CD4-positive, alpha-beta T cell (primary cell): Measurements from ENCODE around the gene ARID3A. TPM values are rescaled to one million over a fixed set of nuclear protein-coding genes. Genes with fewer than 3 reads are reported as not detected.

Source experiments
- ATAC-seq: fragments of 200-7000 bp; cut with Tn5 transposase; one replicate; pipeline ENCODE4 v1.10.0; 2022; ENCODE audit warnings: mild to moderate bottlenecking; ENCODE audit not compliant: poor library complexity
- CTCF ChIA-PET: fragments of 350-600 bp; sonication (Branson Sonifier 250); formaldehyde crosslinking; loops from one replicate; lab custom pipeline; 2021; ENCODE audit warnings: antibody characterized with exemption, inconsistent platforms; lab: Charles Lee
- POLR2A ChIA-PET: fragments of 350-600 bp; sonication (Branson Sonifier 250); formaldehyde crosslinking; loops from one replicate; lab custom pipeline; 2021; ENCODE audit warnings: antibody characterized with exemption, inconsistent platforms; lab: Charles Lee
- DNase-seq, 14 experiments: peaks; one replicate each; pipeline ENCODE4 v3.0.0-alpha.2; 2013 to 2020; ENCODE audit warnings: mixed read lengths in 2 of 14
- H3K27ac ChIP-seq, 2 donors: one replicate each; pipeline versions ENCODE4 v1.5.1 to v1.7.0; 2013; ENCODE audit warnings: low read length in 2 of 2, low read depth in 1 of 2, mild to moderate bottlenecking in 1 of 2
- H3K27me3 ChIP-seq, 2 experiments: 1 replicate in 1 of 2; 2 replicates in 1 of 2; pipeline versions ENCODE4 v1.6.1 to v1.7.0; 2013; ENCODE audit warnings: low read length in 2 of 2, control low read depth in 1 of 2, mild to moderate bottlenecking in 1 of 2, moderate library complexity in 1 of 2; ENCODE audit not compliant: insufficient read depth in 2 of 2, control insufficient read depth in 1 of 2
- H3K36me3 ChIP-seq: one replicate; pipeline ENCODE4 v1.6.1; 2013; ENCODE audit warnings: low read length, control low read depth; ENCODE audit not compliant: insufficient read depth
- H3K4me1 ChIP-seq: one replicate; pipeline ENCODE4 v1.6.1; 2013; ENCODE audit warnings: low read length, control low read depth; ENCODE audit not compliant: insufficient read depth
- H3K4me3 ChIP-seq: one replicate; pipeline ENCODE4 v1.5.1; 2013; ENCODE audit warnings: mild to moderate bottlenecking, low read length, moderate library complexity
- H3K9me3 ChIP-seq, 2 experiments: 1 replicate in 1 of 2; 2 replicates in 1 of 2; pipeline versions ENCODE4 v1.6.1 to v1.7.0; 2013; ENCODE audit warnings: low read length in 2 of 2, mild to moderate bottlenecking in 2 of 2, control low read depth in 1 of 2, moderate library complexity in 1 of 2; ENCODE audit not compliant: control insufficient read depth in 1 of 2, insufficient read depth in 1 of 2
- H3K27ac Mint-ChIP-seq: one replicate; pipeline ENCODE4 v1.8.0; 2020; ENCODE audit warnings: mixed read lengths
- H3K27me3 Mint-ChIP-seq: one replicate; pipeline ENCODE4 v1.8.0; 2021; ENCODE audit warnings: mixed read lengths
- H3K36me3 Mint-ChIP-seq: one replicate; pipeline ENCODE4 v1.8.0; 2021; ENCODE audit warnings: low read depth, mixed read lengths
- H3K4me1 Mint-ChIP-seq: one replicate; pipeline ENCODE4 v1.8.0; 2021; ENCODE audit warnings: low read depth, mixed read lengths
- H3K4me3 Mint-ChIP-seq: one replicate; pipeline ENCODE4 v1.8.0; 2020; ENCODE audit warnings: mild to moderate bottlenecking, mixed read lengths
- H3K9me3 Mint-ChIP-seq: one replicate; pipeline ENCODE4 v1.8.0; 2020; ENCODE audit warnings: mixed read lengths
- intact Hi-C, 2 experiments: fragments of 100-400 bp; cut with DNase I in 1 of 2; cut with micrococcal nuclease in 1 of 2; formaldehyde crosslinking; loops; one replicate each; pipeline versions ENCODE4 v1.15.1 to v1.9.0; 2023 to 2025; cut with DNase I, micrococcal nuclease
- total RNA-seq, 174 experiments: library from RNA in 2 of 174; stranded (reverse) in 2 of 174; gene quantifications; one replicate each; pipeline ENCODE4 v1.2.3 and lab custom pipeline; 2021 to 2026
- TF ChIP-seq, protein P1 (sequence below): fragments of 200-600 bp; IDR thresholded peaks from one replicate; pipeline ENCODE4 v1.8.0; 2022; ENCODE audit warnings: antibody characterized with exemption, mild to moderate bottlenecking

Gene ARID3A
- total RNA-seq, 2 experiments from 2014 or later = 3.7 to 4.1 TPM

GRCh38 chr19:916645-917322 lies 9.1 kb upstream of the ARID3A start:
- Histone ChIP-seq H3K4me1 (peaks cover 65% of the 10 kb centered on the region), H3K4me3 (peak overlapping the region; percentile 37), H3K27me3 (peaks cover 11 to 22% of the 10 kb centered on the region in 2 experiments), H3K9me3 (no peaks in the 10 kb centered on the region), H3K27ac (no peak overlapping the region), H3K36me3 (no peaks in the 10 kb centered on the region)
- POLR2A ChIA-PET = interaction anchor here (1.2 to 4.3 kb wide), 3 partner anchors 9 to 24 kb away, joined by 4 to 20 read pairs (median 4); partner anchors contain the start of genes MED16 and RNU6-9
- ATAC-seq (no peak), DNase-seq (peak in 2 of 14 experiments; percentile 42 to 56)
- no peak overlapping the region for H3K27ac Mint-ChIP-seq
- peaks cover 10% of the 10 kb centered on the region for H3K36me3 Mint-ChIP-seq
- intact Hi-C loops = no loop called here
- H3K4me3 Mint-ChIP-seq = peak overlapping the region; percentile 67
- H3K27me3 Mint-ChIP-seq = peaks cover 4% of the 10 kb centered on the region
- CTCF ChIA-PET = interaction anchor here (1.0 kb wide), 2 partner anchors 24 to 53 kb away, joined by 3 read pairs; partner anchors contain the start of genes MED16 and RNU6-9
- TF ChIP-seq, protein P1, sequence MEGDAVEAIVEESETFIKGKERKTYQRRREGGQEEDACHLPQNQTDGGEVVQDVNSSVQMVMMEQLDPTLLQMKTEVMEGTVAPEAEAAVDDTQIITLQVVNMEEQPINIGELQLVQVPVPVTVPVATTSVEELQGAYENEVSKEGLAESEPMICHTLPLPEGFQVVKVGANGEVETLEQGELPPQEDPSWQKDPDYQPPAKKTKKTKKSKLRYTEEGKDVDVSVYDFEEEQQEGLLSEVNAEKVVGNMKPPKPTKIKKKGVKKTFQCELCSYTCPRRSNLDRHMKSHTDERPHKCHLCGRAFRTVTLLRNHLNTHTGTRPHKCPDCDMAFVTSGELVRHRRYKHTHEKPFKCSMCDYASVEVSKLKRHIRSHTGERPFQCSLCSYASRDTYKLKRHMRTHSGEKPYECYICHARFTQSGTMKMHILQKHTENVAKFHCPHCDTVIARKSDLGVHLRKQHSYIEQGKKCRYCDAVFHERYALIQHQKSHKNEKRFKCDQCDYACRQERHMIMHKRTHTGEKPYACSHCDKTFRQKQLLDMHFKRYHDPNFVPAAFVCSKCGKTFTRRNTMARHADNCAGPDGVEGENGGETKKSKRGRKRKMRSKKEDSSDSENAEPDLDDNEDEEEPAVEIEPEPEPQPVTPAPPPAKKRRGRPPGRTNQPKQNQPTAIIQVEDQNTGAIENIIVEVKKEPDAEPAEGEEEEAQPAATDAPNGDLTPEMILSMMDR = no peak
- H3K9me3 Mint-ChIP-seq = no peaks in the 10 kb centered on the region
- H3K4me1 Mint-ChIP-seq = peaks cover 17% of the 10 kb centered on the region

DNA sequence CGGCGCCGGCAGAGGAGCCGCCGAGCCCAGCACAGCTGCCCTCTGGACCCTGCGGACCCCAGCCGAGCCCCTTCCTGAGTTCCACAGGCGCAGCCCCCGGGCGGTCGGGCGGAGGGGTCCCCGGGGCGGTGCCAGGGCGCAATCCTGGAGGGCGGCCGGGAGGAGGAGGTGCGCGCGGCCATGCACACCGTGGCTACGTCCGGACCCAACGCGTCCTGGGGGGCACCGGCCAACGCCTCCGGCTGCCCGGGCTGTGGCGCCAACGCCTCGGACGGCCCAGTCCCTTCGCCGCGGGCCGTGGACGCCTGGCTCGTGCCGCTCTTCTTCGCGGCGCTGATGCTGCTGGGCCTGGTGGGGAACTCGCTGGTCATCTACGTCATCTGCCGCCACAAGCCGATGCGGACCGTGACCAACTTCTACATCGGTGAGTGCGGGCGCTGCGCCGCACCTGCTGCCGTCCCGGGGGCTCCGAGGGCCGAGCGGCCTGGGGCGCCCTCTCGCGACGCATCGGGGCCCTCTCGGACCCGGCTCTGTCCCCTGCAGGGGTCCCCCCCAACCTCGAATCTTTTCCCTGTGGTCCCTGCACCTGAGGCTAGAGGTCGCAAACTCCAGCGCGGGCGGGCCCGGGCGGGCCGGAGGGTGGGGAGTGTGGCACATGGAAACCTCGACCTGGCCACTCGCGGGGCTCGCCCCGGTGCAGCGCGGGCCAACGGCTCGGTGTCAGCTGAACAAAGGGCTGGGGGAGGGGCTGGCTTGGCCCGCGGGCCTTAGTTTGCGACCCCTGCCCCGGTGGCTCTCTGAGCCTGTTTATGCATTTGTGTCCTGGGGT lies 8.3 kb upstream of the ARID3A start, which contains the start of gene KISS1R:
Gene KISS1R (plus strand): TSS at position 11 of the 829 bp plus-strand sequence. CDS start 170 bp downstream, at position 181.
- Histone ChIP-seq H3K27me3 (peaks cover 11 to 22% of the 10 kb centered on the region in 2 experiments), H3K4me1 (peaks cover 66% of the 10 kb centered on the region), H3K4me3 (peak within 1 kb of the TSS; percentile 37), H3K9me3 (no peaks in the 10 kb centered on the region), H3K27ac (no peak within 1 kb of the TSS), H3K36me3 (no peaks in the 10 kb centered on the region)
- Mint-ChIP-seq H3K4me1 (peaks cover 21% of the 10 kb centered on the region), H3K9me3 (no peaks in the 10 kb centered on the region), H3K4me3 (peak within 1 kb of the TSS; percentile 89), H3K27ac (peak within 1 kb of the TSS; percentile 72), H3K36me3 (peaks cover 10% of the 10 kb centered on the region), H3K27me3 (peaks cover 4% of the 10 kb centered on the region)
- ChIA-PET CTCF (interaction anchor here (1.0 to 4.4 kb wide), 3 partner anchors 9 to 54 kb away, joined by 3 to 52 read pairs (median 3); no protein-coding TSS in a partner anchor), POLR2A (interaction anchor here (1.2 to 4.3 kb wide), 5 partner anchors 10 to 54 kb away, joined by 4 to 40 read pairs (median 12); partner anchors contain the start of genes MED16 and RNU6-9)
- TF ChIP-seq, protein P1 = peak; percentile 81
- DNase-seq (peak in 10 of 14 experiments; percentile 27 to 80 (median 58)), ATAC-seq (no peak)
- intact Hi-C loops = no loop called here

DNA sequence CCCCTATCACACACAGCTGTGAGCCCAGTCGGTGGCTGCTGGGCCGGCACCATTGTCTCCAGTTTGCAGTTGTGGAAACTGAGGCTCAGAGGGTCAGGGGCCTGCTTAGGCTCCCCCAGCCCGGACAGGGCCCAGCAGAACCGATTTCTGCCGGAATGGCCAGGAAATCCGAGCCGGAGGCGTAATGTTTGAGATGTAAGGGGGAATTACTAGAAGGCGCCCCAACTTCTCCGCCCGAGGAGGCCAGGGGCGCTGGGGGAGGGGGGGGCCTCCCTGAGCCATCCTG lies 7.7 kb upstream of the ARID3A start:
- Mint-ChIP-seq H3K4me3 (peak overlapping the region; percentile 89), H3K27ac (peak overlapping the region; percentile 72), H3K9me3 (no peaks in the 10 kb centered on the region), H3K27me3 (peaks cover 4% of the 10 kb centered on the region), H3K36me3 (peaks cover 10% of the 10 kb centered on the region), H3K4me1 (peaks cover 21% of the 10 kb centered on the region)
- intact Hi-C loops = no loop called here
- DNase-seq (no peak), ATAC-seq (no peak)
- Histone ChIP-seq H3K27ac (no peak overlapping the region), H3K27me3 (peaks cover 11 to 22% of the 10 kb centered on the region in 2 experiments), H3K36me3 (no peaks in the 10 kb centered on the region), H3K9me3 (no peaks in the 10 kb centered on the region), H3K4me1 (peaks cover 66% of the 10 kb centered on the region), H3K4me3 (peak overlapping the region; percentile 37)
- TF ChIP-seq, protein P1 = no peak
- CTCF ChIA-PET = interaction anchor here (1.1 to 4.4 kb wide), 2 partner anchors 9 to 55 kb away, joined by 3 to 52 read pairs; no protein-coding TSS in a partner anchor
- POLR2A ChIA-PET = interaction anchor here (1.2 to 3.1 kb wide), 3 partner anchors 10 to 55 kb away, joined by 4 to 40 read pairs (median 12); partner anchors contain the start of genes MED16 and RNU6-9
